NB4 (cell line): ENCODE results near the gene DUSP10.

ENCODE experiments used
- DNase-seq: peaks from one replicate; pipeline ENCODE4 v3.0.0; 2010; ENCODE audit warnings: low read depth
- H3K4me3 ChIP-seq: one replicate; pipeline ENCODE4 v1.5.1; 2011; ENCODE audit warnings: mild to moderate bottlenecking, low read depth, low read length, moderate library complexity
- CTCF ChIP-seq: IDR thresholded peaks from one replicate; pipeline ENCODE4 v1.5.1; 2012; ENCODE audit warnings: low read depth, low read length
- MAX ChIP-seq: IDR thresholded peaks from 2 replicates; pipeline ENCODE4 v1.6.1; 2011; ENCODE audit warnings: low read depth, low read length
- MYC ChIP-seq: IDR thresholded peaks from 2 replicates; pipeline ENCODE4 v1.6.1; 2011; ENCODE audit warnings: low read depth, low read length
- POLR2A ChIP-seq: IDR thresholded peaks from 2 replicates; pipeline ENCODE4 v1.6.1; 2011; ENCODE audit warnings: mild to moderate bottlenecking; ENCODE audit not compliant: insufficient read length; ENCODE audit errors: extremely low read depth

DUSP10 gene

GRCh38 chr1:221711656-221712055, 30.2 kb downstream of the DUSP10 start:
- H3K4me3 ChIP-seq: no peak overlapping the region
- no peak for TF ChIP-seq MAX
- no peak for TF ChIP-seq CTCF
- no peak for TF ChIP-seq MYC
- TF ChIP-seq POLR2A: no peak
- DNase-seq: no peak

GRCh38 chr1:221711063-221711577, 30.8 kb downstream of the DUSP10 start:
- TF ChIP-seq POLR2A: no peak
- no peak for TF ChIP-seq CTCF
- no peak for TF ChIP-seq MAX
- no peak for TF ChIP-seq MYC
- no peak overlapping the region for H3K4me3 ChIP-seq
- DNase-seq: no peak

- DNase-seq: no peak
- TF ChIP-seq MAX: no peak
- no peak for TF ChIP-seq CTCF
- no peak for TF ChIP-seq MYC
- no peak for TF ChIP-seq POLR2A
- H3K4me3 ChIP-seq: no peak overlapping the region
These were observed 32.0 kb downstream of the DUSP10 start for GRCh38 chr1:221709854-221710253.

GRCh38 chr1:221708987-221709386, 32.9 kb downstream of the DUSP10 start:
- DNase-seq: peak; percentile 69
- no peak overlapping the region for H3K4me3 ChIP-seq

GRCh38 chr1:221708076-221708571, 33.8 kb downstream of the DUSP10 start:
- H3K4me3 ChIP-seq: no peak overlapping the region
- DNase-seq: peak; percentile 98
- TF ChIP-seq MYC: peak; percentile 95
- TF ChIP-seq CTCF: no peak
- TF ChIP-seq MAX: peak; percentile 70

More at GRCh38 chr1:221708987-221709386, 32.9 kb downstream of the DUSP10 start:
- no peak for TF ChIP-seq MAX
- TF ChIP-seq CTCF: no peak
- TF ChIP-seq MYC: no peak
- no peak for TF ChIP-seq POLR2A
